Kidney epithelial cell (primary cell): ENCODE measurements around the gene DR1. TPM values are rescaled to one million over a fixed set of nuclear protein-coding genes. Genes with fewer than 3 reads are reported as not detected.

Source experiments
- DNase-seq: peaks from one replicate; pipeline ENCODE4 v3.0.0-alpha.2; 2010; ENCODE audit warnings: low read depth
- H3K27me3 ChIP-seq: 2 replicates; pipeline ENCODE4 v1.6.0; 2011; ENCODE audit warnings: low read length; ENCODE audit not compliant: control insufficient read depth, insufficient read depth
- H3K36me3 ChIP-seq: 2 replicates; pipeline ENCODE4 v1.5.1; 2011; ENCODE audit warnings: low read length; ENCODE audit not compliant: control insufficient read depth, insufficient read depth
- H3K4me3 ChIP-seq: 2 replicates; pipeline ENCODE4 v1.5.1; 2011; ENCODE audit warnings: low read depth, mild to moderate bottlenecking, control low read depth, low read length
- CTCF ChIP-seq: IDR thresholded peaks from 2 replicates; pipeline ENCODE4 v1.5.1; 2011; ENCODE audit warnings: mild to moderate bottlenecking, moderate library complexity, low read length, control low read depth, inconsistent platforms; ENCODE audit not compliant: insufficient read depth, poor library complexity, severe bottlenecking
- total RNA-seq: library from RNA; depleted of rRNA; stranded (reverse); fragments of >200 nt; gene quantifications from 2 replicates; pipeline ENCODE4 v1.2.3, GENCODE V29; 2015

The DR1 gene
- total RNA-seq, 1 donor from 2014 or later = 52.1 TPM

- H3K4me3 ChIP-seq = no peak overlapping the region
- TF ChIP-seq CTCF = no peak
- H3K27me3 ChIP-seq = no peaks in the 10 kb centered on the region
- no peaks in the 10 kb centered on the region for H3K36me3 ChIP-seq
- no peak for DNase-seq
Measured at GRCh38 chr1:93411000-93411399, 65.3 kb downstream of the DR1 start.

GRCh38 chr1:93414749-93415148, 69.0 kb downstream of the DR1 start:
- DNase-seq = no peak
- TF ChIP-seq CTCF = no peak
- H3K36me3 ChIP-seq = no peaks in the 10 kb centered on the region
- H3K4me3 ChIP-seq = no peak overlapping the region
- H3K27me3 ChIP-seq = no peaks in the 10 kb centered on the region

- H3K27me3 ChIP-seq = no peaks in the 10 kb centered on the region
- H3K36me3 ChIP-seq = no peaks in the 10 kb centered on the region
- DNase-seq = no peak
- no peak for TF ChIP-seq CTCF
- no peak overlapping the region for H3K4me3 ChIP-seq
Measured at GRCh38 chr1:93415296-93415695, 69.6 kb downstream of the DR1 start.

GRCh38 chr1:93416183-93416582, 70.5 kb downstream of the DR1 start:
- H3K36me3 ChIP-seq = no peaks in the 10 kb centered on the region
- no peak for TF ChIP-seq CTCF
- no peak overlapping the region for H3K4me3 ChIP-seq
- DNase-seq = no peak
- H3K27me3 ChIP-seq = no peaks in the 10 kb centered on the region

Other genes starting within 250 kb of the DR1 start
- 58.5 and 64.6 TPM in 2 replicates for gene TMED5, start 165.5 kb upstream of the DR1 start, total RNA-seq
- gene CCDC18, start 165.2 kb upstream of the DR1 start, total RNA-seq = 3.4 and 16.9 TPM in 2 replicates
- 68.9 and 78.6 TPM in 2 replicates for gene FNBP1L, start 102.2 kb downstream of the DR1 start, total RNA-seq